HFFc6 (cell line): ENCODE data around the gene PTPRN2. TPM values are rescaled to one million over a fixed set of nuclear protein-coding genes. Genes with fewer than 3 reads are reported as not detected.

Experiments used
- microRNA-seq: library from miRNA; unstranded; fragments of <30 nt; microRNA quantifications from one replicate; pipeline ENCODE4, GENCODE V29; 2019
- total RNA-seq, 6 experiments: library from RNA; stranded (reverse); fragmentation: NEBNext Ultra II Directional; extraction: Animal tissue kit (Norgen Biotek cat#: 25700); gene quantifications; 2 replicates in 1 of 6; 3 replicates in 5 of 6; pipeline ENCODE4 v1.2.3, GENCODE V29; 2021

The PTPRN2 gene
- total RNA-seq, 6 experiments from 2014 or later, result 0.05 to 0.27 (median 0.23) TPM

Small RNA genes lying within 50 kb of the gene (microRNA-seq; reads per million reads assigned to microRNA genes)
- gene MIR153-2 (not detected), gene MIR5707 (not detected), gene MIR595 (not detected)

Other genes with a start within 250 kb of the PTPRN2 start
- gene NCAPG2, start 117.0 kb upstream of the PTPRN2 start, total RNA-seq, result 10 to 100 TPM; 27.1 to 60.3 (median 54.8) TPM
- gene ESYT2, start 241.7 kb upstream of the PTPRN2 start, total RNA-seq, result 10 to 100 TPM; 46.1 to 57.8 (median 52.5) TPM